Measurements from ENCODE around the gene ANGPTL2. TPM values are rescaled to one million over a fixed set of nuclear protein-coding genes. Genes with fewer than 3 reads are reported as not detected.

Gene ANGPTL2
- total and polyA plus RNA-seq, 9 of the 15 experiments (the other 6 are each of a cell fraction or from before 2014, with no cell fraction given) = not detected

DNA sequence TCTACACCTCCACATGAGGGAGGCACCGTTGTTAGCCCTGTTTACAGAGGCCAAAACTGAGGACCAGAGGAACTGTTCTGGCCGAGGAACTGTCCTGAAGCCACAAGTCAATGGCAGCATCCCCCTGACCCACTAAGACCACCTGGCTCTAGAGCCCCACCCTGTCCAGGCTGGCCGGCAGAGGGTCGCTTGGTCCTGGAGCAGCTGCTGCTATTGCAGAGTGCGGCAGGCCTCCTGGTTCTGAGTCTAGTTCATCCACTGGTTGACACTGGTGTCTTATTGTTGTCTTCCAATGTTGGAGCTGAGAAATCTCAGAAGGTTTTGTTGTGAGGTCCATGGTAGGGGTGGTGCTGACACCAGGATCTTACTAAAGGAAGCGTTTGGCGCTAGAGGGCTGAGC lies 26.6 kb upstream of the ANGPTL2 start:
- Histone ChIP-seq H3K4me2 (ENCODE audit: insufficient read depth, low read length) (no peak overlapping the region), H3K27me3 (ENCODE audit: control insufficient read depth in 2 of 2, insufficient read depth in 2 of 2, low read length in 2 of 2) (peaks cover 7 to 50% of the 10 kb centered on the region in 2 experiments), H3K9me1 (ENCODE audit: control insufficient read depth, insufficient read depth, low read length) (no peaks in the 10 kb centered on the region), H3K4me1 (replicated peaks in 1 of 2; ENCODE audit: control insufficient read depth in 2 of 2, insufficient read depth in 2 of 2, low read length in 2 of 2) (no peaks in the 10 kb centered on the region), H2AFZ (ENCODE audit: low read depth, low read length) (no peak overlapping the region), H4K20me1 (replicated peaks; ENCODE audit: control insufficient read depth, insufficient read depth, low read length) (no peaks in the 10 kb centered on the region; the same call in 1 of the 2 replicates), H3K9ac (ENCODE audit: insufficient read depth in 1 of 2, low read depth in 2 of 2, low read length in 2 of 2) (no peak overlapping the region), H3K27ac (ENCODE audit: extremely low read depth, low read depth, low read length) (no peak overlapping the region), H3K79me2 (ENCODE audit: control insufficient read depth, insufficient read depth, low read length) (no peaks in the 10 kb centered on the region), H3K36me3 (ENCODE audit: control insufficient read depth, insufficient read depth, low read length) (no peaks in the 10 kb centered on the region), H3K4me3 (no peak overlapping the region), H3K9me3 (replicated peaks; ENCODE audit: control insufficient read depth, insufficient read depth, low read depth, low read length) (no peaks in the 10 kb centered on the region)
- in situ Hi-C loops (cut with MboI) = no loop called here
- 3% methylated on average over 7 of the region's 7 CpGs for WGBS (ENCODE audit: insufficient coverage, low coverage, missing lambda C conversion rate)
- BruUV-seq (replicated peaks) = no TSS peak
- no peak for ATAC-seq
- POLR2A ChIA-PET = interaction anchor here (1.2 to 2.0 kb wide), 3 partner anchors 11 to 19 kb away, joined by 3 to 7 read pairs (median 3); no protein-coding TSS in a partner anchor
- CTCF ChIA-PET (ENCODE audit: low intra/inter-chr PET ratio) = no interaction called here
- TF ChIP-seq RCOR1 (IDR thresholded peaks at IDR 0.05; ENCODE audit: borderline replicate concordance in 1 of 2, low read depth in 2 of 2, low read length in 2 of 2) (no peak), SMARCA4 (IDR thresholded peaks at IDR 0.05) (no peak), RFX1 (IDR thresholded peaks at IDR 0.05) (no peak), WHSC1 (IDR thresholded peaks at IDR 0.05; ENCODE audit: low read length) (no peak), C11orf30 (IDR thresholded peaks at IDR 0.05; ENCODE audit: low read depth) (no peak), GTF3C2 (IDR thresholded peaks at IDR 0.05; ENCODE audit: borderline replicate concordance, extremely low read depth, insufficient read length) (no peak), ZNF436 (CRISPR knock-in tag; IDR thresholded peaks at IDR 0.05) (no peak), THRAP3 (IDR thresholded peaks at IDR 0.05; ENCODE audit: borderline replicate concordance) (no peak), MYNN (IDR thresholded peaks at IDR 0.05) (no peak), MYNN (CRISPR knock-in tag; IDR thresholded peaks at IDR 0.05) (no peak)
- TF ChIP-seq, protein P1, sequence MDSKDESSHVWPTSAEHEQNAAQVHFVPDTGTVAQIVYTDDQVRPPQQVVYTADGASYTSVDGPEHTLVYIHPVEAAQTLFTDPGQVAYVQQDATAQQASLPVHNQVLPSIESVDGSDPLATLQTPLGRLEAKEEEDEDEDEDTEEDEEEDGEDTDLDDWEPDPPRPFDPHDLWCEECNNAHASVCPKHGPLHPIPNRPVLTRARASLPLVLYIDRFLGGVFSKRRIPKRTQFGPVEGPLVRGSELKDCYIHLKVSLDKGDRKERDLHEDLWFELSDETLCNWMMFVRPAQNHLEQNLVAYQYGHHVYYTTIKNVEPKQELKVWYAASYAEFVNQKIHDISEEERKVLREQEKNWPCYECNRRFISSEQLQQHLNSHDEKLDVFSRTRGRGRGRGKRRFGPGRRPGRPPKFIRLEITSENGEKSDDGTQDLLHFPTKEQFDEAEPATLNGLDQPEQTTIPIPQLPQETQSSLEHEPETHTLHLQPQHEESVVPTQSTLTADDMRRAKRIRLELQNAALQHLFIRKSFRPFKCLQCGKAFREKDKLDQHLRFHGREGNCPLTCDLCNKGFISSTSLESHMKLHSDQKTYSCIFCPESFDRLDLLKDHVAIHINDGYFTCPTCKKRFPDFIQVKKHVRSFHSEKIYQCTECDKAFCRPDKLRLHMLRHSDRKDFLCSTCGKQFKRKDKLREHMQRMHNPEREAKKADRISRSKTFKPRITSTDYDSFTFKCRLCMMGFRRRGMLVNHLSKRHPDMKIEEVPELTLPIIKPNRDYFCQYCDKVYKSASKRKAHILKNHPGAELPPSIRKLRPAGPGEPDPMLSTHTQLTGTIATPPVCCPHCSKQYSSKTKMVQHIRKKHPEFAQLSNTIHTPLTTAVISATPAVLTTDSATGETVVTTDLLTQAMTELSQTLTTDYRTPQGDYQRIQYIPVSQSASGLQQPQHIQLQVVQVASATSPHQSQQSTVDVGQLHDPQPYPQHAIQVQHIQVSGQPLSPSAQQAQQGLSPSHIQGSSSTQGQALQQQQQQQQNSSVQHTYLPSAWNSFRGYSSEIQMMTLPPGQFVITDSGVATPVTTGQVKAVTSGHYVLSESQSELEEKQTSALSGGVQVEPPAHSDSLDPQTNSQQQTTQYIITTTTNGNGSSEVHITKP (IDR thresholded peaks at IDR 0.05; ENCODE audit: partially characterized antibody) = no peak
- DNase-seq (ENCODE audit: extremely low read depth in 1 of 4, low spot score in 3 of 4) = no peak
- FAIRE-seq = no peak
- intact Hi-C loops (cut with micrococcal nuclease) = no loop called here

All from K562 (cell line).